ENCODE data around the gene TRPC4AP.

Gene TRPC4AP

GRCh38 chr20:35059612-35060011 is 33.0 kb downstream of the TRPC4AP start:
- H3K4me3 ChIP-seq (ENCODE audit: low read length): no peak overlapping the region
- TF ChIP-seq CTCF (IDR thresholded peaks at IDR 0.05; ENCODE audit: low read length) (no peak), EZH2 (optimal IDR thresholded peaks at IDR 0.05; ENCODE audit: low read depth, low read length) (no peak), EZH2phosphoT487 (IDR thresholded peaks at IDR 0.05; ENCODE audit: low read length) (no peak)
- no peaks in the 10 kb centered on the region for H3K27me3 ChIP-seq (replicated peaks; ENCODE audit: insufficient read depth, low read length)
- 0 out of 2 replicates have a peak, but pooled peaks cover 2% of the 10 kb centered on the region for H4K20me1 ChIP-seq (ENCODE audit: insufficient read depth, low read length)
- no peaks in the 10 kb centered on the region for H3K36me3 ChIP-seq (replicated peaks; ENCODE audit: insufficient read depth, low read length)
- DNase-seq: no peak
- H3F3A ChIP-seq (ENCODE audit: insufficient read depth, low read length): no peaks in the 10 kb centered on the region
- no peak overlapping the region for H2AFZ ChIP-seq (ENCODE audit: low read length)
- no peaks in the 10 kb centered on the region for H3K9me2 ChIP-seq (replicated peaks; ENCODE audit: insufficient read depth, low read length)
- H3K79me2 ChIP-seq (ENCODE audit: low read length): peaks cover 58% of the 10 kb centered on the region
- no peak overlapping the region for H3K27ac ChIP-seq (ENCODE audit: low read length)
- H3K4me2 ChIP-seq (ENCODE audit: low read depth, low read length): no peak overlapping the region
- no peak overlapping the region for H3K9ac ChIP-seq (ENCODE audit: low read length)
- H3K4me1 ChIP-seq (ENCODE audit: low read length): peaks cover 10% of the 10 kb centered on the region
- H3K9me3 ChIP-seq (replicated peaks; ENCODE audit: insufficient read depth, low read length): no peaks in the 10 kb centered on the region

- TF ChIP-seq CTCF (IDR thresholded peaks at IDR 0.05; ENCODE audit: low read length) (no peak), EZH2 (optimal IDR thresholded peaks at IDR 0.05; ENCODE audit: low read depth, low read length) (no peak), EZH2phosphoT487 (IDR thresholded peaks at IDR 0.05; ENCODE audit: low read length) (no peak)
- H4K20me1 ChIP-seq (ENCODE audit: insufficient read depth, low read length): 0 out of 2 replicates have a peak, but pooled peaks cover 2% of the 10 kb centered on the region
- no peaks in the 10 kb centered on the region for H3K27me3 ChIP-seq (replicated peaks; ENCODE audit: insufficient read depth, low read length)
- H3F3A ChIP-seq (ENCODE audit: insufficient read depth, low read length): no peaks in the 10 kb centered on the region
- H3K79me2 ChIP-seq (ENCODE audit: low read length): peaks cover 53% of the 10 kb centered on the region
- no peak overlapping the region for H3K27ac ChIP-seq (ENCODE audit: low read length)
- DNase-seq: no peak
- H3K36me3 ChIP-seq (replicated peaks; ENCODE audit: insufficient read depth, low read length): no peaks in the 10 kb centered on the region
- no peak overlapping the region for H2AFZ ChIP-seq (ENCODE audit: low read length)
- H3K4me2 ChIP-seq (ENCODE audit: low read depth, low read length): no peak overlapping the region
- no peak overlapping the region for H3K4me3 ChIP-seq (ENCODE audit: low read length)
- H3K4me1 ChIP-seq (ENCODE audit: low read length): peaks cover 10% of the 10 kb centered on the region
- H3K9me3 ChIP-seq (replicated peaks; ENCODE audit: insufficient read depth, low read length): no peaks in the 10 kb centered on the region
- no peaks in the 10 kb centered on the region for H3K9me2 ChIP-seq (replicated peaks; ENCODE audit: insufficient read depth, low read length)
- no peak overlapping the region for H3K9ac ChIP-seq (ENCODE audit: low read length)
These were observed 33.5 kb downstream of the TRPC4AP start for GRCh38 chr20:35059110-35059509.

- DNase-seq: peak; percentile 19
- no peaks in the 10 kb centered on the region for H3K9me2 ChIP-seq (replicated peaks; ENCODE audit: insufficient read depth, low read length)
- no peaks in the 10 kb centered on the region for H4K20me1 ChIP-seq (ENCODE audit: insufficient read depth, low read length)
- no peaks in the 10 kb centered on the region for H3F3A ChIP-seq (ENCODE audit: insufficient read depth, low read length)
- no peaks in the 10 kb centered on the region for H3K27me3 ChIP-seq (replicated peaks; ENCODE audit: insufficient read depth, low read length)
- H3K4me1 ChIP-seq (ENCODE audit: low read length): peaks cover 10% of the 10 kb centered on the region
- H3K9ac ChIP-seq (ENCODE audit: low read length): no peak overlapping the region
- no peaks in the 10 kb centered on the region for H3K36me3 ChIP-seq (replicated peaks; ENCODE audit: insufficient read depth, low read length)
- H3K9me3 ChIP-seq (replicated peaks; ENCODE audit: insufficient read depth, low read length): no peaks in the 10 kb centered on the region
- no peak for TF ChIP-seq CTCF (IDR thresholded peaks at IDR 0.05; ENCODE audit: low read length)
- no peak for TF ChIP-seq EZH2phosphoT487 (IDR thresholded peaks at IDR 0.05; ENCODE audit: low read length)
- TF ChIP-seq EZH2 (optimal IDR thresholded peaks at IDR 0.05; ENCODE audit: low read depth, low read length): no peak
- H3K4me2 ChIP-seq (ENCODE audit: low read depth, low read length): peak overlapping the region; percentile 4; the same call in 1 of the 2 replicates
- H3K79me2 ChIP-seq (ENCODE audit: low read length): peaks cover 22% of the 10 kb centered on the region
- no peak overlapping the region for H2AFZ ChIP-seq (ENCODE audit: low read length)
- no peak overlapping the region for H3K4me3 ChIP-seq (ENCODE audit: low read length)
- H3K27ac ChIP-seq (ENCODE audit: low read length): no peak overlapping the region
These were observed 36.9 kb downstream of the TRPC4AP start for GRCh38 chr20:35055445-35056276.
